CD4-positive, alpha-beta T cell treated with Interleukin-21 for 1 hour (primary cell): ENCODE data around the gene FTH1.

Experiments
- DNase-seq: peaks from one replicate; pipeline ENCODE4 v3.0.0-alpha.2; 2020

The FTH1 gene

GRCh38 chr11:61978703-61979661 is 11.5 kb upstream of the FTH1 start:
- DNase-seq, result no peak

DNA sequence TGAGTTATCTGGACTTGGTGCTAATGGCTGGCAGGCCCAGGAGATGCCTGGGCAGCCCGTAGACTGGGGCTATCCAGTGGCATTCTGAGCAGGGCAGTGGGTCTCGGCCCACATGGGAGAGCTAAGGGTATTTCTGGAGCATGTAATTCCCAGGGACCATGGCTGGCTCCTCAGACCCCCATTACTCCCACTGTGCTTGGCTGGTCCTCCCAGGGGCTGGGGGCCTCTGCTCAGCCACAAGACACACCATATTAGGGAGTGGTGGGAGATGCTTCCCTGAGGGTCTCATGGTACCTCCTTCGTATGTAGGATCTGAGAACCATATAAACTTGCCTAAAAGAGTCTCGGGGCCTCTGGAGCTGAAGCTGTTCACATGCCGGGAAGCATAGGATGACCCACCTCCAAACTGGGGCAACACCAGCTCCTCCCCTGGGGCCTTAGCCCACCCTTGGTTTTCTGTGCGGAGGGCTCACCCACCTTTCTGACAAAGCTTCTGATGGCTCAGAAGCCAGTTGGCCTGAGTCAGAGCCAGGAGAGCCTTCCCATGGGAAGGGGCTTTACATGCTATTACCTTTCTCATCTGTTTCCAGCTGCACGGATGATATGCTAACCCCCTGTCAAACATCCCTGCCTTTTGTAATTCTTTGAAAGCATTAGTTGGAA is 9.5 kb upstream of the FTH1 start:
- DNase-seq, result no peak

DNA sequence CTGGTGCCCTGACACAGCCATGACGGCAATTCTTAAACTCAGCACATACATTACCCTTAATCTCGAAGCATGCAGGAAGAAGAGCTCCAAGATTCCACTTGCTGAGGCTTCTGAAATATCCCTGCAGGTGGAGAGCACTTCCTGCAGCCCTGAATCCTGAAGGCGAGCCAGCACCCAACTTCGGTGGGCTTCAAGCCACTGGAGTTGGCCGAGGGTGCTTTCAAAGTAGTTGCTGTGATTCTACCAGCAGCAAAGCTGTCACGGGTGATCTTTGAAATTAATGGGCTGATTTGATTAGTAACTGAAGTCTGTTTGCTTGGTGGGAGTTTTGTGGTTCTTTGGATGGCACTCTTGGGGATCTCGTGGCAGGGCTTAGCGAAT is 9.0 kb upstream of the FTH1 start:
- DNase-seq, result no peak

DNA sequence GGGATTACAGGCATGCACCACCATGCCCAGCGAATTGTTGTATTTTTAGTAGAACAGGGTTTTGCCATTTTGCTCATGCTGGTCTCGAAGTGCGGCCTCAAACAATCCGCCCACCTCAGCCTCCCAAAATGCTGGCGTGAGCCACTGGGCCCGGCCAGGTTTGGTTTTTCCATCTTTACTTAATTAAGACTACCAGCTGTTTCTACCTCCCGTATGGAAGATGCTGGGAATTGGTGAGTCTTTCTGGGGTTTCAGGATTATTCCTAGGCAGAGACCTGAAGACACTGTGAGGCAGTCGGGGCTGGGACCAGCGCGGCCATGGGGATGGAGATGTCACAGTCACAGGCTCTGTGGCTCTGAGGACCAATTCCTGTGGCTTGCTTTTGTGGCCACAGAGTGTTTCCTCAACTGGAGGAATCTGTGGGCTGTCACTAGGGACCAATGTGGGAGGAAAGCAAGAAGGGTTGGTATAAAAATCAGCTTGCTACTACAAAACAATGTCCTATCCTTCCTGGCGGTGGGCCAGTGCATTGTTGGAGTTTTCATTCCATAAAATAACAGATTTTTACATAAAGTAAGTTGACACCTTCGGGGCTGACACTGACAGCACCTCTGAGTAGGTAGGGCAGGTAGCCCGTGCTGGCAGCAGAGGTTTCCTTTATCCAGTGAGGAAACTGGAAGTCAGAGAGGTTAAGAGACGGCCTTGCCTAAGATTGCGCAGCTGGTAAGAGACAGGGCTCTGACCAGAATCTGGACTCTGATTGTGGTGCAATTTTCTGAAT is 8.4 kb upstream of the FTH1 start:
- DNase-seq, result no peak

- no peak for DNase-seq
Observed at GRCh38 chr11:61974766-61975631, 7.6 kb upstream of the FTH1 start.

- no peak for DNase-seq
Observed at GRCh38 chr11:61973476-61974162, 6.2 kb upstream of the FTH1 start.

- DNase-seq, result peak; percentile 21
Observed at GRCh38 chr11:61972672-61973475, 5.4 kb upstream of the FTH1 start.

DNA sequence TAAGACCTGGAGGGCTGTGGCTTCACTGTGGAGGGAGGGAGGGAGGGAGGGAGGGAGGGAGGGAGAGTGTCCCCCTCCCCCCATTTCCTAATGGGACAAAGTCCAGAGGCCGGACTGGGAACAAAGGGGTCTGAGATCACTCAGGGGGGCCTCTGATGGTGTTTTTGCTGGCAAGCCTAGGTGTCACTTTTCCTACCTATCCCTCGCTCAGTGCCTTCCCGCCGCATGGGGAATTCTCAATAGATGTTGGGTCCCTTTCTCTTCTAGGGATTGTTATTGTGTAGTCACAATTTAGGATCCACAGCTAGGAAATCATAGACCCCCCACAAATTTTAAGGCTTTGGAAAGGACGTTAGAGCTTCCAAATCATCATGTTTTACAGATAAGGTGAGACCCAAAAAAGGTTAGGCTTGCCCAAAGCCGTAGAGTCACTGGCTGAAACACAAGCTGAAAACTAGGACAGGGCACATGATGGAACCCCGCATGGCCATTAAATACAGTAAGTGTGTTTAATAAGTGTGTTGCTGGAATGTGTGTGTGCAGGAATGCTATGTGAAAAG is 4.8 kb upstream of the FTH1 start:
- no peak for DNase-seq

- peak; percentile 55 for DNase-seq
Observed at GRCh38 chr11:61971248-61972111, 4.0 kb upstream of the FTH1 start.

DNA sequence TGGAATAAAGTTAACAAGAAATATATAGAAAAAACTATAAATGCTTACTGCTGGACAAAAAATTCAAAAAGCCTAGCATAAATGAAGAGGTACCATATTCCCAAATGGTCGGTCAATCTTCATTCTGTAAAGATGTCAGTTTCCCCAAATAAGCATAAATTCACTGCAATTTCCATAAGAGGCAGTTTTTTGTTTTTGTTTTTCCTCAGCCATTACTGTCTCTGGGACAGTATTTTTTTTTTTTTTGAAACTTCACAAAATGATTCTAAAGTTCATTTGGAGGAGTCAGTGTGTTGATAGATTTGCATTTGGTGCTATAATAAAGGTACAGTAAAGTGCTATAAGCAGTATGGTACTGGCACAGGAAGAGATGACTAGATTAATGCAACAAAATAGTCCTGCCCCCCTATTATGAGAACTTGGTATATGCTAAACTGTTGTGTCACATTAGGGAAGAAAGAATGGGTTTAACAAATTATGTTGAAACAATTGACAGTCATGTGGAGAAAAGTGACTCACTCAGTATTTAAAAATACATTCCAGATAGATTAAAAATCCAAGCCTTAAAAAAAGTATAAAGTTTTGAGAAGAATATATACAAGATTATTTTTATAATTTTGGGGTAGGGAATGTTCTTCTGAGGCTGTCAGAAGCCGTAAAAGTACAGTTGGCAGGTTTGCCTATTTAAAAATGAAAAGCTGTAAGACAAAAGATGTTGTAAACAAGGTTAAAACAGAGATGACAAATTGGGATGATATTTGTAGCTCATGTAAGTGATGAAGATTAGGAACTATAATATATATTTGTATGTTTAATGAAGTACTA is 2.6 kb upstream of the FTH1 start:
- DNase-seq, result peak; percentile 23

DNA sequence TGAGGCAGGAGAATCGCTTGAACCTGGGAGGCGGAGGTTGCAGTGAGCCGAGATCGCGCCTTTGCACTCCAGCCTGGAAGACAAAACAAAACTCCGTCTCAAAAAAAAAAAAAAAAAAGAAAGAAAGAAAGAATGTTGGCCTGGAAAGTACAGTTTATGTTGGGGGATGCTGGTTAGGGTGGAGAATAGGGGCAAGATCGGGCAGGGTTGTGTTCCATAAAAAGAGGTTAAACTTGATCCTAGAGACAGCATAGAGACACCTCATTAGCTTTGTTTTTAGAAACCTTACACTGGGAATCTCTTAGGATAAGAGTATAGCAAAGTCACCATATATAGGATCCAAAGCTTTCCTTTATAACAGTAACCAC is 1.9 kb upstream of the FTH1 start:
- no peak for DNase-seq

DNA sequence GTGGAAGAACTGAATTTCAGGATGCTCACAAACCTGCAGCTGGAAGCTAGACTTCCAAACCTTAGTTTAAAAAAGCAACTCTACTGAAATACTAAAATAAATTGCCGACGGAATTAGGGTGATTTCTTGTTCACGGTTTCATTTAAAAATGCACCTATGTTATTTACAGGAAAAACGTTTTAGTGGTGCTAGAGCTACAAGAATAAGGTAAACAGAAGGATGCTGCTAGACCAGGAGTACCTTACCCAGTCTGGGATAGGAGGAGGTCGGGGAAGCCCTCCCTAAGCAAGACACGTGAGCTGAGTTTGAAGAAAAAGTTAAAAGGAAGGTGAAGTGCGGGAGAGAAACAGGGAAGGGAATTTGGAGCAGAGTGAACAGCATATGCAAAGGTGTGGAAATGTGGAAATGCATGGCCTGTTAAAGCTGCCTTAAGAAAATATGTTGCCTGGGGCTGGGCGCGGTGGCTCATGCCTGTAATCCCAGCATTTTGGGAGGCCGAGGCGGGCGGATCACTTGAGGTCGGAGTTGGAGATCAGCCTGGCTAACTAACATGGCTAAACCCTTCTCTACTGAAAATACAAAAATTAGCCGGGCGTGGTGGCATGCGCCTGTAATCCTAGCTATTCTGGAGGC is 1.4 kb upstream of the FTH1 start:
- DNase-seq, result no peak

DNA sequence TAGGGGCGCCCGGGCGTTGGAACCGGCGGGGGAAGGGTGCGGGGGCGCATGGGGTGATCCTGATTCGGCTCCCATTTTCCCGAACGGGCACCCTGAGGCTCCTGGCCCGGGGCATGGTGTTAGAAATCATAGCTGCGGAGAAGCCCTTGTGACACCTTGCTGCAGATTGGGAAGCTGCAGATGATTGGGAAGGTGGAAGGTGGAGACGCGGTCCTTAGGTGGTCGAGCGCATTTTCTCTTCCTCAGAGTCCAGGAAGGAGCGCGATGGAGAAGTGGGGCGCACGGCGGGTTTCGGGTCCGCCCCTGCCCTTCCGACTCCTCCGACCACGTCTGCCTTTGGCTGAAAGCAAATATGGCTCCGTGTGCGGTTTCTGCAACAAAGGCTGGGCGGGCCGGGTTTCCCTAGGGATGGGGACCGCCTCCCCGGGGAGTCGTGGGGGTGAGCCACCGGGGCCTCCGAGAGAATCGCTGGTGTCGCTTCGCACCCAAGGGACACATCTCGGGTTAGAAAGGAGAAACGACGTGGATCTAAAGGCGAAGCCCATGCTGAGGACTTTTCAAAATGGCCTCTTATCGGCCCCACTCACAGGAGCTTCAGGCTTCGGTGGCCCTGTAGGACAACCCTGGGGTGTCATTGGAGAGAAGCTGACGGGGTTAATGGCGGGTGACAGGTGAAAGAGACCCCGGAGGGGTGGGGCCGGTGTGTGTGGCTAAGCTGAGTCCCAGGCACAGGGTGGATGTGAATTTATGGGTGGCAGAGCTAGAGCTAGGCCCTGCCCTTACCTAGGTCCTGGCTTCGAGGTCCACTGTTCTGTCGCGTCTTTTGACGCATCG is 707 bp upstream of the FTH1 start:
- peak; percentile 46 for DNase-seq

DNA sequence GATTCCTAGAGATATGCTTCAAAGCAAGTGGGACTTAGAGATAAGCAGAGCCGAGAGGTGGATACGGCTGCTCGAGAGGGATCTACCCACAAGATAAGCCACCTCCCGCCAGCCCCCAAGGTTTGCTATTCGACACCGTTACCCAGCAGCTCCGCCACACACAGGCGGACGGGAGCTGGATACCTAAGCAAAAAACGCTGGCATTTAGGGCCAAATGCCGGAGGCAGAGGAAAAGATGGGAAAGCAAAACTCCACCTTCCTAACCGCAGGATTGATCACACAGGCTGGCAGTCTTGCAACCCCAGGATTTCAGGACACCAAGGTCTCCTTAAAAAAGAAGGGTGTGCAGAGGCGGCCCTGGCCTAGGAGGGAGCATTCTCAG is 709 bp downstream of the FTH1 start:
- peak; percentile 58 for DNase-seq

GRCh38 chr11:61964666-61965271 is 2.7 kb downstream of the FTH1 start:
- peak; percentile 29 for DNase-seq

GRCh38 chr11:61964058-61964665 is 3.3 kb downstream of the FTH1 start:
- DNase-seq, result peak; percentile 43
